Epithelial cell of proximal tubule (primary cell): ENCODE data around the gene COLGALT1. TPM values are rescaled to one million over a fixed set of nuclear protein-coding genes. Genes with fewer than 3 reads are reported as not detected.

ENCODE experiments used
- DNase-seq: peaks from one replicate; pipeline ENCODE4 v3.0.0-alpha.2; 2011; ENCODE audit warnings: low read depth
- H3K4me3 ChIP-seq: 2 replicates; pipeline ENCODE4 v1.5.1; 2011; ENCODE audit warnings: low read depth, mild to moderate bottlenecking, low read length
- CTCF ChIP-seq: conservative IDR thresholded peaks from 2 replicates; pipeline ENCODE4 v1.5.1; 2012; ENCODE audit warnings: low read depth, mild to moderate bottlenecking, low read length
- total RNA-seq: library from RNA; depleted of rRNA; stranded (reverse); fragments of >200 nt; gene quantifications from 2 replicates; pipeline ENCODE4 v1.2.3, GENCODE V29; 2015

Gene COLGALT1
- total RNA-seq, 1 donor from 2014 or later = 83.6 TPM

DNA sequence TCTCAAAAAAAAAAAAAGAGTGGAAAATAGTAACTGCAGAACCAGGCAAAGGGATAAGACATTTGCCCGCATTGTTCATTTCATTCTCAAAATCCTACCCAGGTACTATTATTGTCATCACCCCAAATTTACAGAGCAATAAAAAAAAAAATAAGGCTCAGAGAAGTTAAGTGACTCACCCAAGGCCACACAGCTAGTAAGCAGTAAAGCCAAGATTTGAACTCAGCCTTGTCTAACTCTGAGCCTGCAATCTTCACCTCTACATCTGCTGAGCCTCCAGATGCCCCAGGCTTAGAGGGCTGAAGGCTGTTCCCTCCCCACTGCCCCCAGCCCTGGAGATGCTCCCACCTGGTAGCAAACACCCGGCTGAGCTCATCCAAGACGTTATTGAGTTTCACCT, 71.7 kb downstream of the COLGALT1 start:
- no peak for DNase-seq
- TF ChIP-seq CTCF = no peak
- H3K4me3 ChIP-seq = no peak overlapping the region

- TF ChIP-seq CTCF = no peak
Observed at GRCh38 chr19:17627921-17628320, 72.5 kb downstream of the COLGALT1 start.

GRCh38 chr19:17629760-17630159, 74.3 kb downstream of the COLGALT1 start:
- no peak overlapping the region for H3K4me3 ChIP-seq
- DNase-seq = no peak
- TF ChIP-seq CTCF = no peak

More at GRCh38 chr19:17627921-17628320, 72.5 kb downstream of the COLGALT1 start:
- DNase-seq = no peak
- H3K4me3 ChIP-seq = no peak overlapping the region

DNA sequence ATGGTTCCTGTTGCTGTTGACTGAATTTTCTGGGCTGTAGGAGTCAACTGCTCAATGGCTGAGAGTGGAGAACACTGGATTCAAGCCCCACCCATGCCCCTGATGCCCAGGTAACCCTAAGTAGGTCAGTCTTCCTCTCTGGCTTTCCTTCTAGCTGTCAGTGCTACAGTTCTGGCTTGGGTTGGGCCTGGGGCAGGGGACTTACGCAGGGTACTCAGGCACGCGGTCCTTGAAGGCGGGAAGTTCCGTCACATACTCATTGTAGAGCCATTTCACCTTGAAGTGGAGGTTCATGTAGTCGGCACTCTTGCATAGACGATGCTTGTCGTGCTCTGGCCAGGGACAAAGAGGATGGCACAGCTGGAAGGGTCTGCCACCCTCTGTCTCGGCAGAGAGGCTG, 77.1 kb downstream of the COLGALT1 start:
- TF ChIP-seq CTCF = no peak
- H3K4me3 ChIP-seq = no peak overlapping the region
- DNase-seq = no peak

Other genes starting within 250 kb of the COLGALT1 start
- 121 and 161 TPM in 2 replicates for gene MRPL34, start 249.8 kb upstream of the COLGALT1 start, total RNA-seq
- 35.6 and 47.0 TPM in 2 replicates for gene DDA1, start 246.1 kb upstream of the COLGALT1 start, total RNA-seq
- gene ANO8, start 220.8 kb upstream of the COLGALT1 start, total RNA-seq = 3.3 and 6.6 TPM in 2 replicates
- gene GTPBP3, start 218.1 kb upstream of the COLGALT1 start, total RNA-seq = 22.7 and 79.5 TPM in 2 replicates
- gene PLVAP, start 178.3 kb upstream of the COLGALT1 start, total RNA-seq = 0.58 and 1.2 TPM in 2 replicates
- gene CCDC194, start 161.5 kb upstream of the COLGALT1 start, total RNA-seq = not detected in 2 replicates
- gene BST2, start 150.0 kb upstream of the COLGALT1 start, total RNA-seq = 2.2 and 18.6 TPM in 2 replicates
- gene MVB12A, start 135.6 kb upstream of the COLGALT1 start, total RNA-seq = 78.6 and 91.6 TPM in 2 replicates
- gene TMEM221, start 107.0 kb upstream of the COLGALT1 start, total RNA-seq = not detected in 2 replicates
- not detected in 2 replicates for gene NXNL1, start 94.7 kb upstream of the COLGALT1 start, total RNA-seq
- gene SLC27A1, start 85.1 kb upstream of the COLGALT1 start, total RNA-seq = 2.5 and 7.0 TPM in 2 replicates
- 83.6 and 123 TPM in 2 replicates for gene PGLS, start 44.0 kb upstream of the COLGALT1 start, total RNA-seq
- gene UNC13A, start 132.7 kb downstream of the COLGALT1 start, total RNA-seq = 0.06 TPM in 1 of 2 replicates, not detected in the other
- 48.8 and 50.6 TPM in 2 replicates for gene MAP1S, start 163.8 kb downstream of the COLGALT1 start, total RNA-seq
- 4.2 and 18.0 TPM in 2 replicates for gene FCHO1, start 195.8 kb downstream of the COLGALT1 start, total RNA-seq
- gene B3GNT3, start 239.5 kb downstream of the COLGALT1 start, total RNA-seq = 11.1 and 17.3 TPM in 2 replicates